Loucy (cell line): ENCODE measurements around the gene SLC25A26.

Source experiments
- H2AFZ ChIP-seq: fragments of 200-600 bp; sonication (generic); 2 replicates; pipeline ENCODE4 v1.6.0; 2016; ENCODE audit warnings: antibody characterized with exemption, mild to moderate bottlenecking, low read length, moderate library complexity
- H3F3A ChIP-seq: fragments of 200-600 bp; 2 replicates; pipeline ENCODE4 v1.6.0; 2016; ENCODE audit warnings: antibody characterized with exemption, low read depth, mild to moderate bottlenecking
- H3K27me3 ChIP-seq: fragments of 200-600 bp; sonication (generic); 2 replicates; pipeline ENCODE4 v1.6.1; 2014; ENCODE audit warnings: low read length, mild to moderate bottlenecking; ENCODE audit not compliant: insufficient read depth, poor library complexity, severe bottlenecking
- H3K36me3 ChIP-seq: fragments of 200-600 bp; sonication (generic); 2 replicates; pipeline ENCODE4 v1.6.1; 2016; ENCODE audit warnings: low read length; ENCODE audit not compliant: insufficient read depth
- H3K4me1 ChIP-seq: fragments of 200-600 bp; sonication (generic); 2 replicates; pipeline ENCODE4 v1.5.1; 2014; ENCODE audit warnings: low read length, mild to moderate bottlenecking; ENCODE audit not compliant: insufficient read depth, poor library complexity, severe bottlenecking
- H3K4me2 ChIP-seq: fragments of 200-600 bp; sonication (generic); 2 replicates; pipeline ENCODE4 v1.6.0; 2014; ENCODE audit warnings: antibody characterized with exemption, low read length, low read depth, mild to moderate bottlenecking; ENCODE audit not compliant: poor library complexity, severe bottlenecking
- H3K4me3 ChIP-seq: fragments of 200-600 bp; sonication (generic); 2 replicates; pipeline ENCODE4 v1.5.1; 2014; ENCODE audit warnings: low read length, mild to moderate bottlenecking, mixed read lengths; ENCODE audit not compliant: poor library complexity, severe bottlenecking
- H3K79me2 ChIP-seq: fragments of 200-600 bp; sonication (generic); 2 replicates; pipeline ENCODE4 v1.6.1; 2014; ENCODE audit warnings: low read length; ENCODE audit not compliant: insufficient read depth
- H3K9ac ChIP-seq: fragments of 200-600 bp; sonication (generic); 2 replicates; pipeline ENCODE4 v1.6.0; 2014; ENCODE audit warnings: mild to moderate bottlenecking, low read depth, low read length, moderate library complexity; ENCODE audit not compliant: poor library complexity, severe bottlenecking
- H3K9me2 ChIP-seq: fragments of 200-600 bp; sonication (generic); replicated peaks from 2 replicates; pipeline ENCODE4 v1.6.1; 2016; ENCODE audit warnings: low read depth, low read length, mixed read lengths
- H3K9me3 ChIP-seq: fragments of 200-600 bp; sonication (generic); 2 replicates; pipeline ENCODE4 v1.6.1; 2014; ENCODE audit warnings: mild to moderate bottlenecking, antibody characterized with exemption, low read length, low read depth; ENCODE audit not compliant: insufficient read depth
- H4K20me1 ChIP-seq: fragments of 200-600 bp; sonication (generic); 2 replicates; pipeline ENCODE4 v1.6.0; 2014; ENCODE audit warnings: antibody characterized with exemption, low read length, mild to moderate bottlenecking; ENCODE audit not compliant: insufficient read depth, poor library complexity, severe bottlenecking
- EZH2phosphoT487 ChIP-seq: fragments of 200-600 bp; IDR thresholded peaks from 2 replicates; pipeline ENCODE4 v1.6.1; 2018; ENCODE audit warnings: antibody characterized with exemption, mild to moderate bottlenecking, moderate library complexity, borderline replicate concordance
- TF ChIP-seq, protein P1 (sequence below): fragments of 200-600 bp; sonication (generic); conservative IDR thresholded peaks from 2 replicates; pipeline ENCODE4 v1.5.1; 2014; ENCODE audit warnings: mild to moderate bottlenecking, antibody characterized with exemption, low read length

Gene SLC25A26

DNA sequence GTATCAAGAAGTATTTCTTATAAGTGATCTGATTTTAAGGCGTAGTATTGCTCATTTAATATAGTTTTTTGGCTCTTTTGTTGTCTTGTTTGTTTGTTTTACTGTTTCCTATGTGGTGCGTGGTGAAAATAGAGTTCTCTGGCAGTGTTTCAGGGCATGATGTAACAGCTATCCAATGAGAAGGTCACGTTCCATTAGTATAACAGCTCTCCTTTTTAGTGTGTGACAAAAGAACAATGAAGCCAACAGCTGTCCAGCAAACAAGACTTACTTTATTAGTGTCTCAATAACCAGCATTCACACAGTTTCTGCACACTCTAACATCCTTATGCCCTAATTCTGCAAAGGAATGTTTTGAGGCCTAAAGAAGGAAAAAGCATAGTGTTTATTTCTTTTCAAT lies 127.9 kb downstream of the SLC25A26 start:
- Histone ChIP-seq H3K4me1 (peaks cover 49% of the 10 kb centered on the region), H3K4me3 (no peak overlapping the region), H2AFZ (no peak overlapping the region), H4K20me1 (no peaks in the 10 kb centered on the region), H3K27me3 (no peaks in the 10 kb centered on the region), H3K79me2 (peaks cover 5% of the 10 kb centered on the region), H3K9ac (no peak overlapping the region), H3K4me2 (no peak overlapping the region), H3F3A (no peaks in the 10 kb centered on the region), H3K36me3 (peaks cover 7% of the 10 kb centered on the region), H3K9me3 (no peaks in the 10 kb centered on the region), H3K9me2 (no peaks in the 10 kb centered on the region)
- TF ChIP-seq, protein P1, sequence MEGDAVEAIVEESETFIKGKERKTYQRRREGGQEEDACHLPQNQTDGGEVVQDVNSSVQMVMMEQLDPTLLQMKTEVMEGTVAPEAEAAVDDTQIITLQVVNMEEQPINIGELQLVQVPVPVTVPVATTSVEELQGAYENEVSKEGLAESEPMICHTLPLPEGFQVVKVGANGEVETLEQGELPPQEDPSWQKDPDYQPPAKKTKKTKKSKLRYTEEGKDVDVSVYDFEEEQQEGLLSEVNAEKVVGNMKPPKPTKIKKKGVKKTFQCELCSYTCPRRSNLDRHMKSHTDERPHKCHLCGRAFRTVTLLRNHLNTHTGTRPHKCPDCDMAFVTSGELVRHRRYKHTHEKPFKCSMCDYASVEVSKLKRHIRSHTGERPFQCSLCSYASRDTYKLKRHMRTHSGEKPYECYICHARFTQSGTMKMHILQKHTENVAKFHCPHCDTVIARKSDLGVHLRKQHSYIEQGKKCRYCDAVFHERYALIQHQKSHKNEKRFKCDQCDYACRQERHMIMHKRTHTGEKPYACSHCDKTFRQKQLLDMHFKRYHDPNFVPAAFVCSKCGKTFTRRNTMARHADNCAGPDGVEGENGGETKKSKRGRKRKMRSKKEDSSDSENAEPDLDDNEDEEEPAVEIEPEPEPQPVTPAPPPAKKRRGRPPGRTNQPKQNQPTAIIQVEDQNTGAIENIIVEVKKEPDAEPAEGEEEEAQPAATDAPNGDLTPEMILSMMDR: no peak
- TF ChIP-seq EZH2phosphoT487: no peak

DNA sequence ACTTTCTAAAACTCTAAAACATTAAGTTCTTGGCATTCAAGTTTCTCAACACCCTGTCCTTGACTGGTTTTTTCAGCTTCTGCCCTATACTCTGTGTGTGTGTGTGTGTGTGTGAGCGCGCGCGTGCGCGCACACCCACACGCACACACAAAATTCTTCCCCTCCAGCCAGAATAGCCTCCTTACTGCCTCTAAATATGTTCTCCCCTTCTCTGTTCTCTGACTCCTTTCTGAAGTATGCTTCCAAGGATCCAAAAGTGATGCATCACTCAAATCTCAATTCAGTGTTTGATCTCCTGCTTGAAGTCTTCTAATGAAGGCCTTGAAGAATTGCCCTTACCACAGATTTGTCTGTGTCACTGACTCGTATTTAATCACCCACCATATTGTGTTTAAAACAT lies 129.8 kb downstream of the SLC25A26 start:
- no peak for TF ChIP-seq EZH2phosphoT487
- TF ChIP-seq, protein P1: no peak
- Histone ChIP-seq H2AFZ (no peak overlapping the region), H3K36me3 (peaks cover 7% of the 10 kb centered on the region), H3K4me2 (no peak overlapping the region), H3K4me3 (no peak overlapping the region), H3K9ac (no peak overlapping the region), H3K9me2 (no peaks in the 10 kb centered on the region), H4K20me1 (no peaks in the 10 kb centered on the region), H3K79me2 (peaks cover 4% of the 10 kb centered on the region), H3F3A (no peaks in the 10 kb centered on the region), H3K27me3 (no peaks in the 10 kb centered on the region), H3K9me3 (no peaks in the 10 kb centered on the region), H3K4me1 (peaks cover 45% of the 10 kb centered on the region)

- no peak overlapping the region for H3K4me3 ChIP-seq
- no peak for TF ChIP-seq EZH2phosphoT487
- TF ChIP-seq, protein P1: no peak
- H3K9me2 ChIP-seq: no peaks in the 10 kb centered on the region
- no peaks in the 10 kb centered on the region for H3K9me3 ChIP-seq
- H4K20me1 ChIP-seq: no peaks in the 10 kb centered on the region
- H3K79me2 ChIP-seq: no peaks in the 10 kb centered on the region
- H3K9ac ChIP-seq: no peak overlapping the region
- no peak overlapping the region for H3K4me2 ChIP-seq
- H3K4me1 ChIP-seq: peaks cover 38% of the 10 kb centered on the region
- H3K27me3 ChIP-seq: no peaks in the 10 kb centered on the region
- H3K36me3 ChIP-seq: no peaks in the 10 kb centered on the region
- H3F3A ChIP-seq: no peaks in the 10 kb centered on the region
- H2AFZ ChIP-seq: no peak overlapping the region
Measured at GRCh38 chr3:66353039-66353438, 132.2 kb downstream of the SLC25A26 start.
